ENCODE measurements around the gene EIF4ENIF1. TPM values are rescaled to one million over a fixed set of nuclear protein-coding genes. Genes with fewer than 3 reads are reported as not detected.
"Not testable (repeated sequence)": the region's sequence is repeated elsewhere in the genome, so short reads cannot be mapped to it uniquely, and the experiment has no call there.

Gene EIF4ENIF1
- total and polyA plus RNA-seq, 2 donors (not counting 1 experiment from before 2014, with no cell fraction given): 13.9 to 25.7 TPM

- no peaks in the 10 kb centered on the region for H3K79me2 ChIP-seq (ENCODE audit: control insufficient read depth, insufficient read depth, low read length)
- no peak overlapping the region for H2AFZ ChIP-seq (ENCODE audit: low read length)
- H3K4me3 ChIP-seq (replicated peaks in 1 of 4; ENCODE audit: control extremely low read depth in 1 of 4, insufficient read depth in 1 of 4, low read depth in 3 of 4, low read length in 4 of 4): no peak overlapping the region
- H3K9ac ChIP-seq (ENCODE audit: insufficient read depth, low read length): no peak overlapping the region
- H3K4me2 ChIP-seq (ENCODE audit: extremely low read depth, insufficient read depth, low read length): no peak overlapping the region
- no peak for DNase-seq (ENCODE audit: low read depth in 2 of 2)
- H3K9me3 ChIP-seq (ENCODE audit: control insufficient read depth, insufficient read depth, low read depth, low read length): no peaks in the 10 kb centered on the region
- H3K27me3 ChIP-seq (ENCODE audit: control insufficient read depth, insufficient read depth, low read length): no peaks in the 10 kb centered on the region
- no peak for TF ChIP-seq EZH2 (IDR thresholded peaks at IDR 0.05; ENCODE audit: low read length, missing control alignments)
- H3K4me1 ChIP-seq (ENCODE audit: control insufficient read depth, extremely low read depth, insufficient read depth, low read length): no peaks in the 10 kb centered on the region
- no peaks in the 10 kb centered on the region for H4K20me1 ChIP-seq (ENCODE audit: control insufficient read depth, extremely low read depth, insufficient read depth, low read length)
- no peaks in the 10 kb centered on the region for H3K36me3 ChIP-seq (ENCODE audit: control insufficient read depth, insufficient read depth, low read length)
- no peak overlapping the region for H3K27ac ChIP-seq (ENCODE audit: insufficient read depth, low read length)
Measured at GRCh38 chr22:31520051-31520450, 30.4 kb upstream of the EIF4ENIF1 start.

GRCh38 chr22:31509061-31509762 lies 19.6 kb upstream of the EIF4ENIF1 start:
- no peaks in the 10 kb centered on the region for H3K9me3 ChIP-seq (ENCODE audit: control insufficient read depth, insufficient read depth, low read depth, low read length)
- H3K4me1 ChIP-seq (ENCODE audit: control insufficient read depth, extremely low read depth, insufficient read depth, low read length): peaks cover 2% of the 10 kb centered on the region
- no peak for DNase-seq (ENCODE audit: low read depth in 2 of 2)
- H2AFZ ChIP-seq (ENCODE audit: low read length): no peak overlapping the region
- TF ChIP-seq CTCF (conservative IDR thresholded peaks at IDR 0.05 in 1 of 2, IDR thresholded peaks at IDR 0.05 in 1 of 2; ENCODE audit: low read depth in 1 of 2, low read length in 2 of 2) (no peak), EZH2 (IDR thresholded peaks at IDR 0.05; ENCODE audit: low read length, missing control alignments) (no peak)
- H3K27me3 ChIP-seq (ENCODE audit: control insufficient read depth, insufficient read depth, low read length): no peaks in the 10 kb centered on the region
- H3K4me3 ChIP-seq (replicated peaks in 1 of 4; ENCODE audit: control extremely low read depth in 1 of 4, insufficient read depth in 1 of 4, low read depth in 3 of 4, low read length in 4 of 4): no peak overlapping the region
- H4K20me1 ChIP-seq (ENCODE audit: control insufficient read depth, extremely low read depth, insufficient read depth, low read length): no peaks in the 10 kb centered on the region
- peaks cover 3% of the 10 kb centered on the region for H3K79me2 ChIP-seq (ENCODE audit: control insufficient read depth, insufficient read depth, low read length)
- H3K9ac ChIP-seq (ENCODE audit: insufficient read depth, low read length): no peak overlapping the region
- no peak overlapping the region for H3K27ac ChIP-seq (ENCODE audit: insufficient read depth, low read length)
- H3K4me2 ChIP-seq (ENCODE audit: extremely low read depth, insufficient read depth, low read length): no peak overlapping the region
- H3K36me3 ChIP-seq (ENCODE audit: control insufficient read depth, insufficient read depth, low read length): no peaks in the 10 kb centered on the region

GRCh38 chr22:31508536-31508935 lies 18.9 kb upstream of the EIF4ENIF1 start:
- H3K36me3 ChIP-seq (ENCODE audit: control insufficient read depth, insufficient read depth, low read length): no peaks in the 10 kb centered on the region
- no peak overlapping the region for H3K9ac ChIP-seq (ENCODE audit: insufficient read depth, low read length)
- no peak overlapping the region for H3K4me2 ChIP-seq (ENCODE audit: extremely low read depth, insufficient read depth, low read length)

GRCh38 chr22:31507517-31507916 lies 17.9 kb upstream of the EIF4ENIF1 start:
- H3K4me3 ChIP-seq (replicated peaks in 1 of 4; ENCODE audit: control extremely low read depth in 1 of 4, insufficient read depth in 1 of 4, low read depth in 3 of 4, low read length in 4 of 4); H3K9me3 ChIP-seq (ENCODE audit: control insufficient read depth, insufficient read depth, low read depth, low read length); H3K27me3 ChIP-seq (ENCODE audit: control insufficient read depth, insufficient read depth, low read length); H3K4me2 ChIP-seq (ENCODE audit: extremely low read depth, insufficient read depth, low read length); H2AFZ ChIP-seq (ENCODE audit: low read length); H3K79me2 ChIP-seq (ENCODE audit: control insufficient read depth, insufficient read depth, low read length); H3K4me1 ChIP-seq (ENCODE audit: control insufficient read depth, extremely low read depth, insufficient read depth, low read length); H3K36me3 ChIP-seq (ENCODE audit: control insufficient read depth, insufficient read depth, low read length); H4K20me1 ChIP-seq (ENCODE audit: control insufficient read depth, extremely low read depth, insufficient read depth, low read length); DNase-seq (ENCODE audit: low read depth in 2 of 2); H3K27ac ChIP-seq (ENCODE audit: insufficient read depth, low read length); H3K9ac ChIP-seq (ENCODE audit: insufficient read depth, low read length): not testable (repeated sequence)

More at GRCh38 chr22:31508536-31508935, 18.9 kb upstream of the EIF4ENIF1 start:
- no peaks in the 10 kb centered on the region for H4K20me1 ChIP-seq (ENCODE audit: control insufficient read depth, extremely low read depth, insufficient read depth, low read length)
- H3K9me3 ChIP-seq (ENCODE audit: control insufficient read depth, insufficient read depth, low read depth, low read length): no peaks in the 10 kb centered on the region
- H3K27ac ChIP-seq (ENCODE audit: insufficient read depth, low read length): no peak overlapping the region
- no peaks in the 10 kb centered on the region for H3K27me3 ChIP-seq (ENCODE audit: control insufficient read depth, insufficient read depth, low read length)
- no peak for TF ChIP-seq CTCF (conservative IDR thresholded peaks at IDR 0.05 in 1 of 2, IDR thresholded peaks at IDR 0.05 in 1 of 2; ENCODE audit: low read depth in 1 of 2, low read length in 2 of 2)
- TF ChIP-seq EZH2 (IDR thresholded peaks at IDR 0.05; ENCODE audit: low read length, missing control alignments): no peak
- H2AFZ ChIP-seq (ENCODE audit: low read length): no peak overlapping the region
- DNase-seq (ENCODE audit: low read depth in 2 of 2): no peak
- peaks cover 4% of the 10 kb centered on the region for H3K4me1 ChIP-seq (ENCODE audit: control insufficient read depth, extremely low read depth, insufficient read depth, low read length)
- H3K79me2 ChIP-seq (ENCODE audit: control insufficient read depth, insufficient read depth, low read length): peaks cover 3% of the 10 kb centered on the region
- H3K4me3 ChIP-seq (replicated peaks in 1 of 4; ENCODE audit: control extremely low read depth in 1 of 4, insufficient read depth in 1 of 4, low read depth in 3 of 4, low read length in 4 of 4): no peak overlapping the region

All from fibroblast of lung (primary cell).